Ishikawa (cell line): ENCODE data around the gene FLRT3.

ENCODE experiments used
- CEBPB ChIP-seq: IDR thresholded peaks from 2 replicates; pipeline ENCODE4 v1.6.1; 2012
- CREB1 ChIP-seq: IDR thresholded peaks from 2 replicates; pipeline ENCODE4 v1.6.1; 2012; ENCODE audit warnings: low read depth
- EGR1 ChIP-seq: IDR thresholded peaks from 2 replicates; pipeline ENCODE4 v1.6.1; 2012
- EP300 ChIP-seq: IDR thresholded peaks from 2 replicates; pipeline ENCODE4 v1.6.1; 2012; ENCODE audit warnings: borderline replicate concordance
- FOXM1 ChIP-seq: IDR thresholded peaks from 2 replicates; pipeline ENCODE4 v1.6.1; 2012; ENCODE audit warnings: low read depth, borderline replicate concordance
- NFIC ChIP-seq: IDR thresholded peaks from 2 replicates; pipeline ENCODE4 v1.6.1; 2012
- RAD21 ChIP-seq: IDR thresholded peaks from 2 replicates; pipeline ENCODE4 v1.6.1; 2012; ENCODE audit warnings: low read depth
- TAF1 ChIP-seq: IDR thresholded peaks from 2 replicates; pipeline ENCODE4 v1.6.1; 2012; ENCODE audit warnings: low read depth, mild to moderate bottlenecking
- TCF12 ChIP-seq: IDR thresholded peaks from 2 replicates; pipeline ENCODE4 v1.6.1; 2012; ENCODE audit warnings: low read depth
- TEAD4 ChIP-seq: IDR thresholded peaks from 2 replicates; pipeline ENCODE4 v1.6.1; 2012
- USF1 ChIP-seq: IDR thresholded peaks from 2 replicates; pipeline ENCODE4 v1.6.1; 2012
- YY1 ChIP-seq: IDR thresholded peaks from 2 replicates; pipeline ENCODE4 v1.6.1; 2012; ENCODE audit warnings: low read depth
- ZBTB7A ChIP-seq: IDR thresholded peaks from 2 replicates; pipeline ENCODE4 v1.6.1; 2012; ENCODE audit warnings: low read depth
- TF ChIP-seq, protein P1 (sequence below): IDR thresholded peaks from 2 replicates; pipeline ENCODE4 v1.6.1; 2012
- TF ChIP-seq, protein P2 (sequence below): IDR thresholded peaks from 2 replicates; pipeline ENCODE4 v1.6.1; 2012; ENCODE audit warnings: low read depth, mild to moderate bottlenecking

Gene FLRT3

GRCh38 chr20:14331646-14332045, 5.8 kb downstream of the FLRT3 start:
- TF ChIP-seq, protein P1, sequence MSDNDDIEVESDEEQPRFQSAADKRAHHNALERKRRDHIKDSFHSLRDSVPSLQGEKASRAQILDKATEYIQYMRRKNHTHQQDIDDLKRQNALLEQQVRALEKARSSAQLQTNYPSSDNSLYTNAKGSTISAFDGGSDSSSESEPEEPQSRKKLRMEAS: no peak
- TF ChIP-seq CEBPB: no peak
- no peak for TF ChIP-seq FOXM1
- TF ChIP-seq TAF1: no peak
- no peak for TF ChIP-seq TEAD4
- TF ChIP-seq, protein P2, sequence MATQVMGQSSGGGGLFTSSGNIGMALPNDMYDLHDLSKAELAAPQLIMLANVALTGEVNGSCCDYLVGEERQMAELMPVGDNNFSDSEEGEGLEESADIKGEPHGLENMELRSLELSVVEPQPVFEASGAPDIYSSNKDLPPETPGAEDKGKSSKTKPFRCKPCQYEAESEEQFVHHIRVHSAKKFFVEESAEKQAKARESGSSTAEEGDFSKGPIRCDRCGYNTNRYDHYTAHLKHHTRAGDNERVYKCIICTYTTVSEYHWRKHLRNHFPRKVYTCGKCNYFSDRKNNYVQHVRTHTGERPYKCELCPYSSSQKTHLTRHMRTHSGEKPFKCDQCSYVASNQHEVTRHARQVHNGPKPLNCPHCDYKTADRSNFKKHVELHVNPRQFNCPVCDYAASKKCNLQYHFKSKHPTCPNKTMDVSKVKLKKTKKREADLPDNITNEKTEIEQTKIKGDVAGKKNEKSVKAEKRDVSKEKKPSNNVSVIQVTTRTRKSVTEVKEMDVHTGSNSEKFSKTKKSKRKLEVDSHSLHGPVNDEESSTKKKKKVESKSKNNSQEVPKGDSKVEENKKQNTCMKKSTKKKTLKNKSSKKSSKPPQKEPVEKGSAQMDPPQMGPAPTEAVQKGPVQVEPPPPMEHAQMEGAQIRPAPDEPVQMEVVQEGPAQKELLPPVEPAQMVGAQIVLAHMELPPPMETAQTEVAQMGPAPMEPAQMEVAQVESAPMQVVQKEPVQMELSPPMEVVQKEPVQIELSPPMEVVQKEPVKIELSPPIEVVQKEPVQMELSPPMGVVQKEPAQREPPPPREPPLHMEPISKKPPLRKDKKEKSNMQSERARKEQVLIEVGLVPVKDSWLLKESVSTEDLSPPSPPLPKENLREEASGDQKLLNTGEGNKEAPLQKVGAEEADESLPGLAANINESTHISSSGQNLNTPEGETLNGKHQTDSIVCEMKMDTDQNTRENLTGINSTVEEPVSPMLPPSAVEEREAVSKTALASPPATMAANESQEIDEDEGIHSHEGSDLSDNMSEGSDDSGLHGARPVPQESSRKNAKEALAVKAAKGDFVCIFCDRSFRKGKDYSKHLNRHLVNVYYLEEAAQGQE: no peak
- TF ChIP-seq RAD21: no peak
- TF ChIP-seq YY1: no peak
- no peak for TF ChIP-seq TCF12
- no peak for TF ChIP-seq NFIC
- no peak for TF ChIP-seq USF1
- TF ChIP-seq EP300: no peak
- TF ChIP-seq EGR1: no peak
- no peak for TF ChIP-seq ZBTB7A

- TF ChIP-seq CEBPB: no peak
Observed at GRCh38 chr20:14319704-14320103, 17.7 kb downstream of the FLRT3 start.

DNA sequence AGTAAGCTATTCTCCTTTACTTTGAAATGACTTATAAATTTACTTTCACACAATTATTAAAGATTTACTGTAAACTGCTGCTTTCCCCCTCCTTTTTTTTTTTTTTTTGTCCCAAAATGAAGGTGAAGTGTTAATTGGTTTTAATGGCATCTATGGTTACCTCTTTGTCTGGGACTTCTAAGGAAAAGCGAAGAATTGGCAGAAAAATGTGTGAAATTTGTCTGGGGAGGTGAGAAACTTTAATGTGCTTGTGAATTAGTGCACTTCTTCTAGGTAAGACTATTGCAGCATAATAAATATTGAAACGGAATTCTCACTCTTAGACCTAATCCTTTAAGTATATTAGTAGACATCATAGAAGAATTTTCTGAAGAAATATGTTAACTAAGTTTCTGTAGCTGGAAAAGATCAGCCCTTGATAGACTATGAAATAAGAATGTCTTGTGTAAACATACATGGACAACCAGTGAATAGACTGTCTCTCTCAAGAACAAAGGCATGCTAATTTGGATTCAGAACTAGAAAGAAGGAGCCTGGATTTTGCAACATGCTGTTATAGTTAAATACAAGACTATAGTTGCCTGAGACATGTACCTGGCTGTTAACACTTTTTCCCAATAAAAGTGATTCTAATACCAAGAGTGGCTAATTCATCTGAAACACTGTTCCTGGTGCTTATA, 23.9 kb downstream of the FLRT3 start:
- TF ChIP-seq EP300 (no peak), FOXM1 (no peak), USF1 (no peak), NFIC (no peak), ZBTB7A (no peak), YY1 (no peak)

GRCh38 chr20:14312001-14312400, 25.4 kb downstream of the FLRT3 start:
- TF ChIP-seq TEAD4 (no peak), ZBTB7A (no peak), NFIC (no peak), RAD21 (no peak), TCF12 (no peak)

GRCh38 chr20:14310977-14311627, 26.3 kb downstream of the FLRT3 start:
- TF ChIP-seq NFIC (no peak), TAF1 (no peak), TCF12 (no peak), TEAD4 (no peak), ZBTB7A (no peak), RAD21 (no peak), CREB1 (no peak), FOXM1 (no peak), EGR1 (no peak), YY1 (no peak), EP300 (no peak)

GRCh38 chr20:14307956-14308355, 29.5 kb downstream of the FLRT3 start:
- no peak for TF ChIP-seq YY1
- TF ChIP-seq, protein P1: no peak
- TF ChIP-seq, protein P2: no peak
- no peak for TF ChIP-seq ZBTB7A
- no peak for TF ChIP-seq CEBPB
- no peak for TF ChIP-seq TAF1
- TF ChIP-seq TCF12: no peak
- no peak for TF ChIP-seq TEAD4
- TF ChIP-seq EP300: no peak
- no peak for TF ChIP-seq USF1
- no peak for TF ChIP-seq FOXM1
- TF ChIP-seq EGR1: no peak
- no peak for TF ChIP-seq CREB1
- no peak for TF ChIP-seq RAD21
- no peak for TF ChIP-seq NFIC
